ENCODE results near the gene SMCHD1. TPM values are rescaled to one million over a fixed set of nuclear protein-coding genes. Genes with fewer than 3 reads are reported as not detected.

Gene SMCHD1
- total and polyA plus RNA-seq, 3 experiments from 2014 or later, result 42.9 to 93.7 (median 89.5) TPM

- H3K9me3 ChIP-seq (ENCODE audit: low read length), result no peaks in the 10 kb centered on the region
- ChIA-PET CTCF (interaction anchor here (1.2 to 2.2 kb wide), 4 partner anchors 8 to 94 kb away, joined by 3 to 6 read pairs (median 4); no protein-coding TSS in a partner anchor), POLR2A (interaction anchor here (1.2 kb wide), 1 partner anchor 43 kb away, joined by 9 read pairs; no protein-coding TSS in a partner anchor)
- H3K36me3 ChIP-seq (ENCODE audit: insufficient read depth, low read length), result peaks cover 38% of the 10 kb centered on the region
- Mint-ChIP-seq H3K4me1 (peaks cover 62 to 87% (median 69%) of the 10 kb centered on the region in 3 donors), H3K27me3 (no peaks in the 10 kb centered on the region), H3K9me3 (no peaks in the 10 kb centered on the region), H3K36me3 (peaks cover 23 to 77% (median 32%) of the 10 kb centered on the region in 3 donors), H3K4me3 (peak overlapping the region in 1 of 7 donors; percentile 20), H3K27ac (peak overlapping the region; percentile 15 to 84 (median 70))
- no peaks in the 10 kb centered on the region for H3K27me3 ChIP-seq (ENCODE audit: insufficient read depth, low read length, poor library complexity, severe bottlenecking)
- H3K4me1 ChIP-seq (ENCODE audit: insufficient read depth, low read length), result peaks cover 39% of the 10 kb centered on the region
- H3K27ac ChIP-seq (ENCODE audit: low read depth, low read length), result no peak overlapping the region
- DNase-seq, result no peak
- H3K4me3 ChIP-seq (ENCODE audit: low read length), result no peak overlapping the region
These were observed 24.8 kb downstream of the SMCHD1 start for GRCh38 chr18:2680216-2680792.

- CTCF ChIA-PET, result interaction anchor here (0.9 to 1.0 kb wide), 2 partner anchors 9 to 112 kb away, joined by 3 read pairs; no protein-coding TSS in a partner anchor
- POLR2A ChIA-PET, result interaction anchor here (0.5 to 0.7 kb wide), 4 partner anchors 44 to 298 kb away, joined by 3 to 8 read pairs (median 6); no protein-coding TSS in a partner anchor
- no peaks in the 10 kb centered on the region for H3K27me3 ChIP-seq (ENCODE audit: insufficient read depth, low read length, poor library complexity, severe bottlenecking)
- H3K4me3 Mint-ChIP-seq, result peak overlapping the region in 5 of 7 donors; percentile 21 to 53 (median 41)
- H3K36me3 Mint-ChIP-seq, result peaks cover 34 to 78% (median 40%) of the 10 kb centered on the region in 3 donors
- peaks cover 43% of the 10 kb centered on the region for H3K4me1 ChIP-seq (ENCODE audit: insufficient read depth, low read length)
- H3K27ac ChIP-seq (ENCODE audit: low read depth, low read length), result no peak overlapping the region
- H3K9me3 ChIP-seq (ENCODE audit: low read length), result peaks cover 6% of the 10 kb centered on the region
- no peak overlapping the region for H3K4me3 ChIP-seq (ENCODE audit: low read length)
- peaks cover 4 to 16% (median 14%) of the 10 kb centered on the region in 5 donors for H3K9me3 Mint-ChIP-seq
- H3K27ac Mint-ChIP-seq, result peak overlapping the region in 7 of 8 donors; percentile 9 to 89 (median 56)
- DNase-seq, result peak in 1 of 5 donors; percentile 17
- H3K27me3 Mint-ChIP-seq, result no peaks in the 10 kb centered on the region
- H3K4me1 Mint-ChIP-seq, result peaks cover 65 to 87% (median 72%) of the 10 kb centered on the region in 3 donors
- peaks cover 35% of the 10 kb centered on the region for H3K36me3 ChIP-seq (ENCODE audit: insufficient read depth, low read length)
These were observed 26.6 kb downstream of the SMCHD1 start for GRCh38 chr18:2681993-2682603.

- Histone ChIP-seq H3K36me3 (ENCODE audit: insufficient read depth, low read length) (peaks cover 36% of the 10 kb centered on the region), H3K4me1 (ENCODE audit: insufficient read depth, low read length) (peaks cover 53% of the 10 kb centered on the region), H3K27me3 (ENCODE audit: insufficient read depth, low read length, poor library complexity, severe bottlenecking) (no peaks in the 10 kb centered on the region), H3K9me3 (ENCODE audit: low read length) (peaks cover 6% of the 10 kb centered on the region), H3K4me3 (ENCODE audit: low read length) (no peak overlapping the region), H3K27ac (ENCODE audit: low read depth, low read length) (no peak overlapping the region)
- DNase-seq, result no peak
- H3K27ac Mint-ChIP-seq, result peak overlapping the region; percentile 6 to 77 (median 42)
- H3K4me3 Mint-ChIP-seq, result peak overlapping the region in 6 of 7 donors; percentile 2 to 45 (median 26)
- peaks cover 72 to 87% (median 79%) of the 10 kb centered on the region in 3 donors for H3K4me1 Mint-ChIP-seq
- H3K9me3 Mint-ChIP-seq, result peaks cover 6 to 23% (median 19%) of the 10 kb centered on the region in 5 donors
- H3K36me3 Mint-ChIP-seq, result peaks cover 43 to 79% (median 46%) of the 10 kb centered on the region in 3 donors
- ChIA-PET CTCF (interaction anchor here (1.2 to 2.2 kb wide), 2 partner anchors 8 to 46 kb away, joined by 4 to 7 read pairs; no protein-coding TSS in a partner anchor), POLR2A (no interaction called here)
- H3K27me3 Mint-ChIP-seq, result no peaks in the 10 kb centered on the region
These were observed 27.5 kb downstream of the SMCHD1 start for GRCh38 chr18:2683055-2683454.

- H3K9me3 ChIP-seq (ENCODE audit: low read length), result peaks cover 6% of the 10 kb centered on the region
- H3K27ac ChIP-seq (ENCODE audit: low read depth, low read length), result no peak overlapping the region
- Mint-ChIP-seq H3K4me3 (peak overlapping the region in 5 of 7 donors; percentile 34 to 52 (median 44)), H3K27me3 (no peaks in the 10 kb centered on the region), H3K4me1 (peaks cover 69 to 83% (median 80%) of the 10 kb centered on the region in 3 donors), H3K9me3 (peaks cover 6 to 23% (median 19%) of the 10 kb centered on the region in 5 donors), H3K36me3 (peaks cover 42 to 82% (median 46%) of the 10 kb centered on the region in 3 donors), H3K27ac (peak overlapping the region in 6 of 8 donors; percentile 34 to 70 (median 46))
- ChIA-PET CTCF (no interaction called here), POLR2A (no interaction called here)
- peaks cover 54% of the 10 kb centered on the region for H3K4me1 ChIP-seq (ENCODE audit: insufficient read depth, low read length)
- no peaks in the 10 kb centered on the region for H3K27me3 ChIP-seq (ENCODE audit: insufficient read depth, low read length, poor library complexity, severe bottlenecking)
- peaks cover 44% of the 10 kb centered on the region for H3K36me3 ChIP-seq (ENCODE audit: insufficient read depth, low read length)
- DNase-seq, result no peak
- no peak overlapping the region for H3K4me3 ChIP-seq (ENCODE audit: low read length)
These were observed 30.9 kb downstream of the SMCHD1 start for GRCh38 chr18:2686349-2686968.

- ChIA-PET POLR2A (interaction anchor here (1.1 kb wide), 1 partner anchor 51 kb away, joined by 3 read pairs; no protein-coding TSS in a partner anchor), CTCF (interaction anchor here (1.1 to 2.1 kb wide), 3 partner anchors 17 to 82 kb away, joined by 3 to 4 read pairs (median 3); no protein-coding TSS in a partner anchor)
- peaks cover 6 to 23% (median 19%) of the 10 kb centered on the region in 5 donors for H3K9me3 Mint-ChIP-seq
- Histone ChIP-seq H3K4me3 (ENCODE audit: low read length) (no peak overlapping the region), H3K4me1 (ENCODE audit: insufficient read depth, low read length) (peaks cover 43% of the 10 kb centered on the region), H3K27me3 (ENCODE audit: insufficient read depth, low read length, poor library complexity, severe bottlenecking) (no peaks in the 10 kb centered on the region), H3K36me3 (ENCODE audit: insufficient read depth, low read length) (peaks cover 55% of the 10 kb centered on the region), H3K27ac (ENCODE audit: low read depth, low read length) (no peak overlapping the region), H3K9me3 (ENCODE audit: low read length) (peaks cover 6% of the 10 kb centered on the region)
- H3K4me3 Mint-ChIP-seq, result peak overlapping the region in 6 of 7 donors; percentile 0 to 40 (median 36)
- peak overlapping the region; percentile 1 to 79 (median 68) for H3K27ac Mint-ChIP-seq
- peaks cover 67 to 83% (median 80%) of the 10 kb centered on the region in 3 donors for H3K4me1 Mint-ChIP-seq
- no peaks in the 10 kb centered on the region for H3K27me3 Mint-ChIP-seq
- peaks cover 46 to 82% (median 50%) of the 10 kb centered on the region in 3 donors for H3K36me3 Mint-ChIP-seq
- DNase-seq, result no peak
These were observed 32.0 kb downstream of the SMCHD1 start for GRCh38 chr18:2687390-2688001.

GRCh38 chr18:2692508-2692907, 37.0 kb downstream of the SMCHD1 start:
- H3K27me3 Mint-ChIP-seq, result no peaks in the 10 kb centered on the region
- no peaks in the 10 kb centered on the region for H3K9me3 ChIP-seq (ENCODE audit: low read length)

GRCh38 chr18:2697184-2697583, 41.7 kb downstream of the SMCHD1 start:
- peaks cover 19 to 88% (median 29%) of the 10 kb centered on the region in 3 donors for H3K36me3 Mint-ChIP-seq
- no peak for DNase-seq
- H3K27ac Mint-ChIP-seq, result peak overlapping the region in 6 of 8 donors; percentile 32 to 71 (median 64)
- no peak overlapping the region for H3K27ac ChIP-seq (ENCODE audit: low read depth, low read length)
- H3K9me3 ChIP-seq (ENCODE audit: low read length), result no peaks in the 10 kb centered on the region
- no peak overlapping the region for H3K4me3 Mint-ChIP-seq
- no peak overlapping the region for H3K4me3 ChIP-seq (ENCODE audit: low read length)
- H3K4me1 ChIP-seq (ENCODE audit: insufficient read depth, low read length), result no peaks in the 10 kb centered on the region
- H3K4me1 Mint-ChIP-seq, result peaks cover 25 to 57% (median 26%) of the 10 kb centered on the region in 3 donors
- H3K27me3 ChIP-seq (ENCODE audit: insufficient read depth, low read length, poor library complexity, severe bottlenecking), result no peaks in the 10 kb centered on the region
- H3K9me3 Mint-ChIP-seq, result no peaks in the 10 kb centered on the region
- peaks cover 77% of the 10 kb centered on the region for H3K36me3 ChIP-seq (ENCODE audit: insufficient read depth, low read length)
- no peaks in the 10 kb centered on the region for H3K27me3 Mint-ChIP-seq
- POLR2A ChIA-PET, result no interaction called here
- CTCF ChIA-PET, result no interaction called here

More at GRCh38 chr18:2692508-2692907, 37.0 kb downstream of the SMCHD1 start:
- Mint-ChIP-seq H3K9me3 (peaks cover 0 to 3% (median 3%) of the 10 kb centered on the region in 5 donors), H3K27ac (peak overlapping the region in 5 of 8 donors; percentile 5 to 75 (median 34)), H3K4me1 (peaks cover 34 to 58% (median 46%) of the 10 kb centered on the region in 3 donors), H3K4me3 (no peak overlapping the region), H3K36me3 (peaks cover 28 to 83% (median 35%) of the 10 kb centered on the region in 3 donors)
- H3K27ac ChIP-seq (ENCODE audit: low read depth, low read length), result no peak overlapping the region
- H3K36me3 ChIP-seq (ENCODE audit: insufficient read depth, low read length), result peaks cover 66% of the 10 kb centered on the region
- no peaks in the 10 kb centered on the region for H3K27me3 ChIP-seq (ENCODE audit: insufficient read depth, low read length, poor library complexity, severe bottlenecking)
- no peak for DNase-seq
- no peak overlapping the region for H3K4me3 ChIP-seq (ENCODE audit: low read length)
- CTCF ChIA-PET, result no interaction called here
- POLR2A ChIA-PET, result no interaction called here
- H3K4me1 ChIP-seq (ENCODE audit: insufficient read depth, low read length), result peaks cover 19% of the 10 kb centered on the region

Measured in CD8-positive, alpha-beta memory T cell (primary cell).